ENCODE measurements around the gene NUB1.

Gene NUB1

DNA sequence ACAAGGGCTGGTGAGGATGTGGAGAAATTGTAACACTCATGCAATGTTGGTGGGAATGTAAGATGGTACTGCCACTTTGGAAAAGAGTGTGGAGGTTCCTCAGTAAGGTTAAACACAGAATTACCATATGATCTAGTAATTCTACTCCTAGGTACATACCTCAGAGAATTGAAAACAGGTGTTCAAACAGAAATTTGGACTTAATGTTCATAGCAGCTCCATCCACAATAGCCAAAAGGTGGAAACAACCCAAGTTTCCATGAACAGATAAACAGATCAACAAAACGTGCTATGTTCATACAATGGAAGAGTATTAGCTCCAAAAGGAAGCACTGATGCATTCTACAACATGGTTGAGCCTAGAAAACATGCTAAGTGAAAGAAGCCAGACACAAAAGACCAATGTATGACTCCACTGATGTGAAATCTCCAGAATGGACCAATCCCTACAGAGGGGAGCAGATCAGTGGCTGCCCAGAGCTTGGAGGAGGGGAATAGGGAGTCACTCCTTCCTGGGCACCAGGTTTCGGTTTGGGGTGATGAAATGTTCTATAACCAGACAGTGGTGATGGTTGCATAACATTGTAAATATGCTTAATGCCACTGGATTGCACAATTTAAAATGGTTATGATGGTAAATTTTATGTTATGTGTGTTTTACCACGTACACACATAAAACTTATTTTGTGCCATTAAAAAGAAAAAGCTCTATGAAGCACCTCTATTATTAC, 73.9 kb downstream of the NUB1 start:
- TF ChIP-seq, protein P1, sequence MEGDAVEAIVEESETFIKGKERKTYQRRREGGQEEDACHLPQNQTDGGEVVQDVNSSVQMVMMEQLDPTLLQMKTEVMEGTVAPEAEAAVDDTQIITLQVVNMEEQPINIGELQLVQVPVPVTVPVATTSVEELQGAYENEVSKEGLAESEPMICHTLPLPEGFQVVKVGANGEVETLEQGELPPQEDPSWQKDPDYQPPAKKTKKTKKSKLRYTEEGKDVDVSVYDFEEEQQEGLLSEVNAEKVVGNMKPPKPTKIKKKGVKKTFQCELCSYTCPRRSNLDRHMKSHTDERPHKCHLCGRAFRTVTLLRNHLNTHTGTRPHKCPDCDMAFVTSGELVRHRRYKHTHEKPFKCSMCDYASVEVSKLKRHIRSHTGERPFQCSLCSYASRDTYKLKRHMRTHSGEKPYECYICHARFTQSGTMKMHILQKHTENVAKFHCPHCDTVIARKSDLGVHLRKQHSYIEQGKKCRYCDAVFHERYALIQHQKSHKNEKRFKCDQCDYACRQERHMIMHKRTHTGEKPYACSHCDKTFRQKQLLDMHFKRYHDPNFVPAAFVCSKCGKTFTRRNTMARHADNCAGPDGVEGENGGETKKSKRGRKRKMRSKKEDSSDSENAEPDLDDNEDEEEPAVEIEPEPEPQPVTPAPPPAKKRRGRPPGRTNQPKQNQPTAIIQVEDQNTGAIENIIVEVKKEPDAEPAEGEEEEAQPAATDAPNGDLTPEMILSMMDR (conservative IDR thresholded peaks at IDR 0.05) = no peak
- H3K27ac ChIP-seq = no peak overlapping the region

DNA sequence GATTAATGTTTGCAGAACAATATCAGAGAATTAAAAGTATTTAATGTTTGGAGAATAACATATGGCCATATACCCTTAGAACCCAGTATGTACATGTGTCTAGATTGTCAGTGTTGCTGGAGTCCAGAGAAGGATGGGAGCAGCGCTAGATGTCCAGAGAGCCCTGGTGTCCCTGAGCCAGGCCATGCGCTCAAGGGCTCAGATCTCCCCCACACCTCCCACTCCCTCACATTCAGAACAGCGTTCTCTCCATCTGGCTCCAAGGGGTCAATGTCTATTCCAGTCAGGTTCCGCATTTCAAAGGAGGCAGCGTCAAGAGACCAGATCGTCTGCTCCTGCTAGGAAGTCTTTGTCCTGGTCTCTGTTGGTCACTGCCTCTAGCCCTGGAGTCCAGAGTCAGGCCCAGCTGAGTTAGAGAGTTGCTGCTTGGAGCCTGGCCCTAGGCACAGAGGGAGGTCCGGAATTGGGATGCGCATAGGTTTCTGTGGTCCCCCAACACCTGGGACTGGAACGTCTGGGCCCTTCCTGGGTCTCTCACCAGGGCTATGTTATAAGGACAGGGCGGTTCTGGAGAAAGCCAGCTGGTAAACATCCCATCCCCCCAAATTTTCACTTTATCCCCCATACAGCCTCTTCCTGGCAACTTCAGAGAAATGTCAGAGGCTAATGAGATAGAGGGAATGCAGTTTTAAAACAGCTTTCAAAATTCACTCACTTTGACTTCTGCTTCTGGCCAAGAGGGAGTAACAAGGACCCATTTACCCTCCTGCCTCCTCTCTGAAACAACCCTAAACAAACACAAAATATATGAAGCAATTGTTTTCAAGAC, 74.7 kb downstream of the NUB1 start:
- H3K27ac ChIP-seq = no peak overlapping the region
- TF ChIP-seq, protein P1 (conservative IDR thresholded peaks at IDR 0.05) = no peak

DNA sequence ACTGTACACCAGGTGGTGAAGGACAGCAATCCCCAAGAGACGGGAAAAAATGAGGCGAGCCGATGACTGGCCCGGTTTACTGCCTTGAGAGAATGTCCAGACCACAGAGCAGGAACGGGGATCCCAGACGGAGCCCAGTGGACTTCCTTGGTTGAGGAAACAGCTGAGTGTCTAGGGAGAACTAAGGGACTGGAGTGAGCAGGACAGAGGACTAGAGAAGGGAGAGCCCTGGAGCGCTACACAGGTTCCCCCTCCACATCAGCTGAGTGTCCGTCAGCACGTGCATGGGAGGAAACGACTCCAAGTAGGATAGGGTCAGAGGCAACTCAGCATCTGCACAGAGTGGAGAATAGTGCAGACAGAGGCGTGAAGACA, 75.3 kb downstream of the NUB1 start:
- no peak overlapping the region for H3K27ac ChIP-seq
- TF ChIP-seq, protein P1 (conservative IDR thresholded peaks at IDR 0.05) = no peak

DNA sequence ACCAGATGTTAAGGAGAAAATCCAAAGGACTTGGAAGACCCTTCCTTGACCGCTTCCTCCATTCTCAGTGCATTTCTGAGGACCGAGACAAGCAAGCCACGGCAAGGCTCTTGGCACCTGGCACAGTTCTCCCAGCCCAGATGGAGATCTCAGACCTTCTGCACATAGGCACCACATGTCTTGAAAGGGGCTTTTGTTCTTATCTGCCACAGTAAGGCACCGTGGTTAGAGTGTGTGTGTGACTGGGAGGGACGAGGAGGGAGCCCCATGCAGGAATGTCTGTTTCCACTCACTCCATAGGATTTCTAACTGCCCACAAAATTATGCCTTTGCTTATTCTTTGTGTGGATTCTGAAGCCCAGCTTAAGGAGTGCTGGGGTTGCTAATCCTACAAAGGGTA, 78.5 kb downstream of the NUB1 start:
- no peak overlapping the region for H3K27ac ChIP-seq
- TF ChIP-seq, protein P1 (conservative IDR thresholded peaks at IDR 0.05) = no peak

- TF ChIP-seq, protein P1 (conservative IDR thresholded peaks at IDR 0.05) = no peak
- no peak overlapping the region for H3K27ac ChIP-seq
These were observed 80.6 kb downstream of the NUB1 start for GRCh38 chr7:151422212-151422611.

DNA sequence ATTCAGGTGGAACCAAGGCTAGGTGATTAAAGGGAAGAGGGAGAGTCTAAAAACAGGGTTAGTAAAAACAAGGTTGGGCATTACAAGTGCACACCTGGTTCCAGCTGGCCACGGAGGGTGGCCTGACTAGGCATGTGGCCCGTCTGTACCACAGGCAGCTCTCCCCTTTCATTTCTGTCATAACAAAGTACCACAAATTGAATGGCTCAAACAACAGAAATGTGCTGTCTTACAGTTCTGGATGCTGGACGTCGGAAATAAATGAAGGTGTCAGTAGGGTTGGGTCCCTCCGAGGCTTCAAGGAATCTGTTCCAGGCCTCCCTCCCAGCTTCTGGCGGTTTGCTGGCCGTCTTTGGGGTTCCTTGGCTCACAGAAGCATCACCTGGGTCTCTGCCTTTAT, 81.6 kb downstream of the NUB1 start:
- TF ChIP-seq, protein P1 (conservative IDR thresholded peaks at IDR 0.05) = no peak
- H3K27ac ChIP-seq = no peak overlapping the region

DNA sequence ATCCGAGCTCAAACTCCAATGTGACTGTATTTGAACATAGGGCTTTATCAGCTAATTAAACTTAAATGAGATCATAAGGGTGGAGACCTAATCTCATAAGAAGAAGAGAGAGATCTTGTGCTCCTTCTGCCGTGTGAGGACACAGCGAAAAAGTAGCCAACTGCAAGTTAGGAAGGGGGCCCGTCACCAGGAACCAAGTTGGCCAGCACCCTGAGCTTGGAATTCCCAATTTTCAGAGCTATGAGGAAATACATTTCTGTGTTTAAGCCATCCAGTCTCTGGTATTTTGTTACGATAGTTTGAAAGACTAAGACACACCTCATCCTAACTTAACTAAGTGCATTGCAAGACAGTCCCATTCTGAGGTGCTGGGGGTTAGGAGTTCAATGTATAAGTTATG, 82.3 kb downstream of the NUB1 start:
- TF ChIP-seq, protein P1 (conservative IDR thresholded peaks at IDR 0.05) = no peak

More for the DNA sequence above, 82.3 kb downstream of the NUB1 start:
- no peak overlapping the region for H3K27ac ChIP-seq

Measured in VCaP (cell line).